ENCODE measurements around the gene EIF2D.

EIF2D gene

DNA sequence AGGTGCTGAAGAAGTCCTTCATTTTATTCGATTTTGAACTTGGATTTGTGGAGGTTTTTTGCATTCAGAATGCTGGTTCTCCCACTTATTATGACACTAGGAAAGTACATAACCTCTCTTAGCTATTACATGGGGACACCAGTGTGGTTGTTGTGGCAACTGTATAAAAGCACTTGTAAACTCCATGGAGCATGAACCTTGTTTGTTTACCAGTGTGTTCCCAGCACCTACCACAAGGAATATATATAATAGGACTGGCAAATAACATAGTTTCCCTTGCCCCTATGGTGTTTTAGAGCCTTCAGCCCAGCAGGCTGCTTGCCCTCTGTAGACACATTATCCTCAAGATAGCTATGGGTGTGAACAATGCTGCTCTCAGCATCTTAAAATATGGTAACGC is 61.8 kb downstream of the EIF2D start:
- DNase-seq (ENCODE audit: low spot score), result no peak

DNA sequence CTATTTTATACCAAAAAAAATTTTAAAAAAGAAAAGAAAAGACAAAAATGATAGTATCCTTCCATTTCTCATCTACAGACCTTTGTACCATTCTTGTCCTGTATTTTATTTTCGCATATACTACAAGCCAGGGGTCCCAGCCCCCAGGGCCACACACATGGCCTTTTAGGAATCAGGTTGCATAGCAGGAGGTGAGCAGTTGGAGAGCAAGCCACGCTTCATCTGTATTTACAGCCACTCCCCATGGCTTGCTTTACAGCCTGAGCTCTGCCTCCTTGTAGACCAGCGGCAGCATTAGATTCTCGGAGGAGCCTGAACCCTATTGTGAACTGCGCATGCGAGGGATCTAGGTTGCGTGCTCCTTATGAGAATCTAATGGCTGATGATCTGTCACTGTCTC is 65.2 kb downstream of the EIF2D start:
- no peak for DNase-seq (ENCODE audit: low spot score)

DNA sequence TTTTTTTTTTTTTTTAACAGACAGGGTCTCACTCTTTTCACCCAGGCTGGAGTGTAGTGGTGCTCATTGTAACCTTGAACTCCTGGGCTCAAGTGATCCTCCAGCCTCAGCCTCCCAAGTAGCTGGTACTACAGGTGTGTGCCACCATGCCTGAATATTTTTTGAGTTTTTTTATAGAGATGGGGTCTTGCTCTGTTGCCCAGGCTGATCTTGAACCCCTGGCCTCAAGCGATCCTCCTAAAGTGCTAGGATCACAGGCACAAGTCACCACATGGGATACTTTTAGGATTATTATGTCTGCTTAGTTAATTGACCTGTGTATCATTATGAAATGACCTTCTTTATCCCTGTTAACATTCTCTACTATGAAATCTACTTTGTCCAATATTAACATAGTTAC is 66.9 kb downstream of the EIF2D start:
- DNase-seq (ENCODE audit: low spot score), result no peak

DNA sequence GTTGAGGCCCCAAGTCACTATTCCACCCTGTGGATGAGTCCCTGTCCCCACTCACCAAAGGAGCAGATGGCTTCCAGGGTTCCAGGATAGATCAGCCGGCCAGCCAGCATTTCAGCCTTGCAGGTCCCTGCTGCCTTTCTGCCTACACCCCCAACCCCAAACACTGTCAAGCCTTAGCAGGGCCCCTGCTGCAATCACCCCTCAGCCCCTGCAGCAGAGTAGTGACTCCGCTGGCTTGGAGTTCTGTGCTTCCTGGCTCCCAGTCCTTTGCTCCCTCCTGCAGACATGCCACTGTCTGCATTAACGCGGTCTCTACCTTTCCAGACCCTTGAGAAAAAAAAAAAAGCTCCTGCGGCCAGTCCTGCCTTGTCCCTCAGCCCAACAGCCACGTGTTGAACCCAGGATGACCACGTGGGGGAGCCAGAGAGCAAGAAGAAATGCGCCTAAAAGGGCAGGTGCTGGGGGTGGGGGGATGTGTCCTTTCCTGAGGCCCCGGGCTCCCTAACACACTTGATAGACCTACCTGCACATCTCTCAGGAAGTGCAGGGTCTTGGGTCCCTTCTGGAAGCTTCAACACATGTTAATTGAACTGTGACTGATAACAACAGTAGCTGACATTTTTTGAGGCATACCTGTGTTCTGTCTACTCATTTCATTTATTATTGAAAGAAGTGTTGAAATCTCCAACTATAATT is 67.6 kb downstream of the EIF2D start:
- peak; percentile 71 for DNase-seq (ENCODE audit: low spot score)
